Stimulated activated CD4-positive, alpha-beta T cell treated with anti-CD3 and anti-CD28 coated beads, Interleukin-12 subunit alpha, Interleukin-12 subunit beta, amount 100 ng/mL, for 4 hours (primary cell): ENCODE data around the gene ATP5MC3.
"Not testable (repeated sequence)": the region's sequence is repeated elsewhere in the genome, so short reads cannot be mapped to it uniquely, and the experiment has no call there.

Experiments
- DNase-seq: peaks from one replicate; pipeline ENCODE4 v3.0.0-alpha.2; 2020

The ATP5MC3 gene

DNA sequence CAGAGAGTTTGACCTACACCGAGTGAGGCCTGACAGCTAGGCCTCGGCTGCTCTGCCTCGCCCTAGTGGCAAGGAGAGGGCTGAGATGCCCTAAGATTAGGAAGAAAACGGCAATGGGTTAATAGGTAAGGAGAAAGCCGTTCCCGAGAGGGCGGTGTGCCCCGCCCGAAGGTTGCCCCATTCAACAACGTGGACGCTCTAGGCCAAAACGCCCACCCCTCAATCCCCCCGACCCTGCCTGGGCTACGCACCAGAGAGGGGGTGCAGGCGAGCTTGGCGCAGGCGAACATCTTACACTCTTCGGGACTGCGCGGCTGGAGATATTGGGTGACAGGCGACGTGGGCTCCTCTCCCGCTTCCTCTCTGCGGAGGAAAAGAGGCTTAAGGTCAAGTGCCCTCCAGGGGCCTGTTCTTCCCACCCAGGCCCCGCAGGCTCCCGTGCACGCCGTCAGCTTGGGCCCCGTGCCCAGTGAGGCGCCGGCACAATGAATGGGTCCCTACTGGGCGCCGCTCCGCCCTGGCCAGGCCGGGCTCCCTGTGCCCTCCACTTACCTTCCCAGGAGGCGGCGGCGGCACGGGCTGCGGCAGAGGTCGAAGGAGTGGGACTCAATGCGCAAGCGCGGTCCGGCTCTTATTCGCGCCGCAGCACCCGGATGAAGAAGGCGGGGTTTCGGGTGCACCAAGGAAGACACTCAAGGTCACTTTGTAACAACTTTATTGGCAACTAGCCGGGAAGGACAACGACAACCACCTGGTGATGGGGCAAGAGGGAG is at the start of gene ATP5MC3:
Gene ATP5MC3 (minus strand): TSS at position 607 of the 773 bp plus-strand sequence. CDS start 317 bp downstream, at position 290.
- DNase-seq, result peak; percentile 89

DNA sequence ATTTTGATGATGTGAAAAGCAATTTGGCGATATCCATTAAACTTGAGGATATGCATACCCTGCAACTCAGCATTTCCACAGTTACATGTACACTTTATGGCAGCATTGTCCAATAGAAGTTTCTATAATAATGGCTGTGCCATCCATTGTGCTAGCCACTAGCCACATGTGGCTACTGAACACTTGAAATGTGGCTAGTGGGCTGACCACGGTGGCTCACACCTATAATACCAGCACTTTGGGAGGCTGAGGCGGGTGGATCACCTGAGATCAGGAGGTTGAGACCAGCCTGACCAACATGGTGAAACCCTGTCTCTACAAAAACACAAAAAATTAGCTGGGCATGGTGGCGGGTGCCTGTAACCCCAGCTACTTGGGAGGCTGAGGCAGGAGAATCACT is 47.1 kb upstream of the ATP5MC3 start:
- DNase-seq, result not testable (repeated sequence)

DNA sequence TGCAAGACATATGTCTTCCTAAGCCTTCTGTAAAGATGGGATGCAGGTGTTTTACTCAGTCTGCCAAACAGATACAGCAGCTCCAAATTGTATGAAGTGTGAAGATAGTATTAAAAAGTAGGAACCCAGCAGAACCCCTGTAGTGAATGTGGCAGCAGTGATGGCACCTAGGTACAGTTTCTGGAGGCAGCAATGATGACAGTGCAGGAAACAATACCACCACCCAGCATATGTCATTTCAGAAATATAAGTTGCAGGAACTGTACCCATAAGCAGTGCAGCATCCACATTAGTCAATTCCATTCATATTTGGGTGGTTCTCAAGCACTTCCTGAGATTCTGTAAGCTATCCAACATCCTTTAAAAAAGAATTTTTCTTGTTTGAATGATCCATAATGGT is 46.7 kb upstream of the ATP5MC3 start:
- DNase-seq, result no peak

DNA sequence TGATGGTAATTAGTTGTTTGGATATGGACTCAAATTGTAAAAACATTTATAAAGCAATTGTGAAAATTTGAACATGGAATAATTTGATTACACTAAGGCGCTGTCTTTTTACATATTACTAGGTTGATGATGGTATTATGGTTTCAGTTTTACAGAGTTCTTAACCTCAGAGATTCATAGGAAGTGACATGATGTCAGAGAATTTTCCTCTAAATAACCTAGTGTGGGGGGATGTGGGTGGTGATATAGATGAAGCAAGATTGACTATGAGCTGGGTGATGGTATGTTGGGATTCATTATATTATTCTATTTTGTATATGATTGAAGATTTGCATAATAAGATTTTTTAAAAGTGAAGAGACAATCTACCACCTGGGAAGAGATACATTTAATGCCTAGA is 45.9 kb upstream of the ATP5MC3 start:
- DNase-seq, result no peak

DNA sequence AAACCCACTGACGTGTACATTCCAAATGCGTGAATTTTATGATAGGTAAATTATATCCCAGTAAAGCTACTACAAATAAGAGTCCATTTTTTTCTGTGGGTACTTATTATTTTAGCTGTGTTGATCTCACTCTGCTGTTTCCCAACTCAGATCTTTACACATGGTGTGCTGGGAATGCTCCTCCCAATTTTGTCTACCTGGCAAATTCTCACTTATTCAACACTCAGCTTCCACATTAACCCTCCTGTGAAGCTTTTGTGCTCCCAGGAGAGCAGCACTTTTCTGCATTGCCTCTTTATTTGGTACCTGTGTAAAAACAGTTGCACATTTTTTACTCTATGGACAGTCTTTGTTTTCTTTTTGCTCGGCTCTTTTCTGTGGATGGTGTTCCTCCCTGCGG is 38.6 kb upstream of the ATP5MC3 start:
- no peak for DNase-seq

DNA sequence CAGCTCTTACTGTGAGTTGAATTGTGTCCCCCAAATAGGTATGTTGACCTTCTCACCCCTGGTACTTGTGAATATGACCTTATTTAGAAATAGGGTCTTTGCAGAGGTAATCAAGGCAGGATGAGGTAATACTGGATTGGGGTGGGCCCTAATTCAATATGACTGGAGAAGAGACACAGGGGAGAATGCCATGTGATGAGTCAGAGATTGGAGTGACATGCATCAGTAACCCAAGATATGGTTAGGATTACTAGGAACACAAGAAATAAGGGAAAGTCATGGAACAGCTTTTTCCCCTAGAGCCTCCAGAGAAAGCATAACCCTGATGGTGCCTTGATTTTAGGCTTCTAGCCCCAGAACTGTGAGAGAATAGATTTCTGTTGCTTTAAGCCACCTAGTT is 37.0 kb upstream of the ATP5MC3 start:
- no peak for DNase-seq

DNA sequence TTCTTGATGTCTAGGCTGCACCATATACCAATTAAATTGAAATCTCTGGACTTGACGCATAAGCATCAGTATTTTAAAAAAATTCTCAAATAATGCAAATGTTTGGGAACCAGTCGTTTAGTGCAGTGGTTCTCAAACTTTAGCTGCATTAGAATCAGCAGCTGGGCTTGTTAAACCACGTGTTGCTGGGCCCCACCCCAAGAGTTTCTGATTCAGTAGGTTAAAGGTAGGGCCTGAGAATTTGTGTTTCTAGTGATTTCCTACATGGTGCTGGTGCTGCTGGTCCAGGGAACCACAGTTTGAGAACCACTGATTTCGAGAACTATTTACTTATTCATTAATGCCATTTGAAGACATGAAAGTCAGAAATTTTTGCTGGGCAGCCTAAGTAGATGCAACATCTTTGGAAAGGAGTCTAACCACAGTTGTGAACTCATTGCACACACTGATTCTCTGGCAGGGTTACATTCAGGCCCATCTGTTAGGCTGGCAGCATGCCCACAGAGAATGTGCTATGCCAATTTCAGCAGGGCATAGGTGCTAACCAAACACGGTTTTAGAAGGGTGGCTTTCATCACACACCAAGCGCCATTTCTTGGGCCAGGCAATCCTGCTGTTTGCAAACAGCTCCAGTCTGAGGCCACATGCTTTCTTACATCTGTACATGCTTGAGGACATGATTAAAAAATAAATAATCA is 26.4 kb upstream of the ATP5MC3 start:
- no peak for DNase-seq

DNA sequence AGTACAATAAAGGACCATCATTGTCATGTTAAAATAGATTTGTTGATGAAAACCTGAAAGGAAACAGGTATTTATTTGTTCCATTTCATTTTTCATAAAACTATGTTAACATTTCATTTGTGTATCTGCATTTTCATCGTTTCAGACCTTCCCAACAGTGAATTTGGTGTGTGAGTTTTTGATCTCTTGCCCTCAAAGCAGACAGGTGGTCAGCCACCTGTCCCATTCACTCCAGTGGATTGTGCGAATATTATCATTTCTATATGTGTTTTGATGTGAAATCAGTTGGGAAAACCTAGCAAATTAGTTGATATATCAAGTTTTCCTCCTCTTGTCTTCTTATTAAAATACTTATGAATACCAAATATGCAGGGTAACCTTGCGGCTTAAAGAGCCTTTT is 25.4 kb upstream of the ATP5MC3 start:
- no peak for DNase-seq

DNA sequence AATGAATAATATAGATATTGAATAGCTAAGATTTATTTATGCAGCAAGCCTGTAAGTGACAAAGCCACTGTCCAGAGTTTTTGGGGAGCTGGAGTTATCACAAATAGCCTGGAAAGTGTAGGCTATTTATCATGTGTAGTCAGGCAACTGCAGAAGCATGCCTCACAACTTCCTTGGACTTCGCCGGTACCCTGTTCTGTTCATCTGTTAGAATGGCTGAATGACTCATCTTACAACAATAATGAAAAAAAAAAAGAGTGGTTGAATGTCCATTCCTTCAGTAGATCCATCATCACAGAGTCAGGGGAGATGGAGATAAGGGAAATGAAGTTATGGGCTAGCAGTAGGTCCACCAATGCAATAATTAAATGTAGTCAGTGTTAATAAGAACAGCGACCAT is 24.0 kb upstream of the ATP5MC3 start:
- no peak for DNase-seq

DNA sequence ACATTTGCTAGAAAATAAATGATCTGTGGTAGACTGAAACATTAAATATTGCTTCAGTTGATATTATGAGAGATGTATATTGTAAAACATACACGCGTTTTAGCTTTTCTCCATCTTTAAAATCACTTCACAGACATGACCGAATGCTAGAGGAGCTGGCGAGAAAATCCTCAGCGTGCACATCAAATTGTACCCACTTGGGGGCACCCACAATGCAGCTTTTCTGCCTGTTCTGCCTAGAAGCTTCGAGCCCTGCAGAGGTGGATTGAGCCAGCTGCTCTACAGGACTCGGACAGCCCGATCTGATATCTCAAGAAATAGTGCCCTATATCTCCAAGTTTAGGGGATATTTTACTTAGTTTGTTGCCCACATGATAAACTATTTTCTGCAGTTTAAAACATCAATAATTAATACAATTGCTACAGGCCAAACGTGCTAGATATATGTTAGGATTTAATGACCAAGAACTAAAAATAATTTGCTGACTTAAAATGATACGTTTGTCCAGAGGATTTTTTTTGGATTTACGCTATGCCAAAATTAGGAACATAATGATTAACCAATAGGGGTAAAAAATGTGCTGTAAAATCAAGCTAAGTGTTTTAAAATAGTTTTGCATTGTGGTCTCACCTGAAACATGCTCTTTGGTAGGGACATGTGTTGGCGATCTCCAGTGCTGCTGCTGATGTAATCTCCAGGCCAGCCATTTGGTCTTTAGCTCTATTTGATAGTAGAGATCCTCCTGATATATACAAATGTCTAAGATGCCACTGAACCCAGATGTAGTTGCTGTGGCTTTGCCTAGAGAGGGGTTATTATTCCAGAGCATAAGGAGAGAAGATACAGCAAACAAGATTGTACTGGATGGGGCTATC is 22.3 kb upstream of the ATP5MC3 start:
- peak; percentile 27 for DNase-seq

DNA sequence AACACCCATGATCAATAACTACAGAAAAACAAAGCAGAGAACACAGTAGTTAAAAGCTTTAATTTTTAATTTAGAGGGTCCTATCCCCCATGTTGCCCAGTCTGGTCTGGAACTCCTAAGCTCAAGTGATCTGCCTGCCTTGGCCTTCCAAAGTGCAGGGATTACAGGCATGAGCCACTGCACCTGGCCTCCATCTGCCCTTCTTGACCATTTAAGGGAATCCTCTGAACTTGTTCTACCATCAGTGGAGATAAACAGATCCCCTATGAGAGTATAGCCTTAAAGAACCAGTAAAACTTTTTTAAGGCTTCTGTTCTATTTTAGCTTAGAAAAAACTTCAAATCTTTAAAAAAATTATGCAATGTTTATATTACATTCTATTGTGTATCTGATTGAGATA is 13.5 kb upstream of the ATP5MC3 start:
- no peak for DNase-seq

DNA sequence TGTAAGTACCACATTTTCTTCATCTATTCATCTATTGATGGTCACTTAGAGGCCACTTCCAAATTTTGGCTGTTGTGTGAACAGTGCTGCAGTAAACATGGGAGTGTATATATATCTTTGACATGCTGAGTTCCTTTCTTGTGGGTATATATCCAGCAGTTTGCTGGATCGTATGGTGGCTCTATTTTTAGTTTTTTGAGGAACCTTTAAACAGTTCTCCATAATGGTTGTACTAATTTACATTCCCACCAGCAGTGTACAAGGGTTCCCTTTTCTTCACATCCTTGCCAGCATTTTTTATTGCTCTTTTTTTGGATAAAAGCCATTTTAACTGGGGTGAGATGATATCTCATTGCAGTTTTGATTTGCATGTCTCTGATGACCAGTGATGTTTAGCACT is 7.3 kb upstream of the ATP5MC3 start:
- DNase-seq, result no peak

DNA sequence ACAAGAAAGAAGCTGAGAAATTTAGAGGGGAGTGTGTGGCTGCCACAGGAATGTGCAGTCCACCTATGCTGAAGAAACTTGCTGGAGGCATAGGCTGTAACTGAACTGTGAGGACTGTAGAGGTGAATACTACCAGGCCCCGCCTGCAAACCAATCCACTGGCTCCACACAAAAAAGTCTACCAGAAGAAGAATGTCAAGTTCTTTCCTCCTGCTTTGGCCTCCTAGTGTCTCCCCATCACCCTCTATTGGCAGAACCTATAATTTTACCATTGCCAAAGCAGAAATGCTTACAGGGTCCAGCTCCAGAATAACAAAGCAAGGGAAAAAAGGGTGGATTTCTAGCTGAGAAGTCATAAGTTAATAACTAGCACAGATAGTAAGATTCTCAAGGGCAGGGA is 5.9 kb upstream of the ATP5MC3 start:
- no peak for DNase-seq

DNA sequence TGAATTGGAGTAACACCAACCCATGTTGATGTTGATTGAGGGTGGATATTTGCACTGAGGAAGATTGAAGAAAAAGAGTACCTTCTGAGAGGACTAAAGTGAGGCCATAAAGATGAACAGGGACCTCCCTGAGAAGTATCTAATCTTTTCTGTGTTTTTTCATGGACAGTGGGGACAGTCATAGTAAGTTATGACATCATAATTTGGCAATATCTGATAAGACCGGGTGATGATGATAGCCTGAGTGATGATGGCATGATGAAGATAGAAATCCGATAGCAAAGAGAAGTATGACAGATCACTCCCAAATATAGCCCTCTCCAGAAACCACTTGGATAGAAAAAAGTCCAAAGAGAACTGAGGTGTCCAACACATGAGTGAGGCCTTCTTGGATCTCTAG is 2.2 kb upstream of the ATP5MC3 start:
- no peak for DNase-seq

DNA sequence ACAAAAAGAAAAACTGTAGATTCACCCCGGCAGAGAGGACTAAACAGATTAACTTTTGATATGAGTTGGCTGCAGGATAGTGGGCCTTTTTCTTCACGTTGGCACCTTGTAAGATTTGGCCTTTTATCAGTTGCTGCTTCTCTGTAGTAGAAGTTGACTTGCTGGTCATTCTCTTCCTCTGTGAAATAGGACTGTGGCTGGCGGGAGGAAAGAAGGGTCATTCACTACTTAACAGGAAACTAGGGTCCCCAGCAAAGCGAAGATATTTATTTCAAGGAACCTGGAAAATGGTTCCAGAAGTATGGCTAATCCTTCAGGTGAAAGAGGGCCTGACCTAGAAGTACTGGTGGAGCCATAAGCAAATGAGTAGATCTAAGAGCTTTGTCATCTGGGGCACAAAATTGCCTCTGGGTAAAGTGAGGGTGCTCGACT is 383 bp upstream of the ATP5MC3 start:
- DNase-seq, result no peak

DNA sequence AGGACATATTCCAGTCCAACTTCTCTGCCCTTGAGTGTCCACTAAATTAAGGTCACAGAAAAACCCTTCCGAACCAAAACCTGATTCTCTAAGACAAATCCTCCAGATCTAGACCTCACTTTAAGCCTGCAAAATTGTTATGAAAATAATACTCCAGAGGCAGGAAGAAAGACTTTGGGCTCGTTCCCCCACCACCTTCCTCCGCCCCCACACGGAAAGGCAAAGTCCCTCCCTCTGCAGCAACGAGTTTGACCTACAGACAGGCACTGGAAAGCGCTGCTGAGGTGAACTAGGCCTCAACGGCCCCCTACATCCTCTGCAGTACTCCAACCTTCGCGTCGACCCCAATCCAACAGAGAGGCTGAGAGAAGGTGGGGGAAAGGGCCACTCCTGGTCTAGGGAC is 808 bp downstream of the ATP5MC3 start:
- peak; percentile 45 for DNase-seq

DNA sequence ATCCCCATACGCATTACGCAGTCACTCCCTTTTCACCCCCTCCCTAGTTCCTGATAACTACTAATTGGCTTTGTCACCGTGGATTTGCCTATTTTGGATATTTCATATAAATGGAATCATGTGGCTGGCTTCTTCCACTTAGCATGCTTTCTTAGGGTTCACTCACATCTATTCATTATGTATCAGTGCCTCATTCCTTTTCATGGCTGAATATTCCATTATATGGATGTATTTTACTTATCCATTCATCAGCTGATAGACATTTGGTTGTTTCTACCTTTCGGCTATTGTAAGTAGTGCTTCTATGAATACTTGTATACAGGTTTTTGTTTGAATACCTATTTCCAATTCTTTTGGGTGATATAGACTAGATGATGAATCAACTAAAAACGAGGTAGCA is 4.9 kb downstream of the ATP5MC3 start:
- DNase-seq, result no peak

DNA sequence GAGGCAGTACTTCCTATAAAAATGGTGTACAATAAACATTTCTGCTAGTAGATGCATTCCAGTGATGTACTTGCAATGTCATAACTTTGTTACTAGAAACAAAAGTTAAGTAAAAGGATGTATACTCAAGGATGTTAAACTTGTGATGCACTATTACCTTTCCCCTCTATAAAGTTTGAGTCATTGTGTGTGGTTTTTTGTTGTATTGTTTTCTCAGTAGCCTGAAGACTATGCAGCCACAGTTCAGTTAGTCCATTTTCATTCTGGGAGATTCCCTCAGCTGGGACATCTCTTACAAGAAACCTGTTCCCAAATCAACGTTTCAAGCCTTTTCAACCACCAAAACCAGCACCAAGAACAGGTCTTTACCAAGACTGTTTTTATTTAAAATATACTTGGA is 5.6 kb downstream of the ATP5MC3 start:
- no peak for DNase-seq

DNA sequence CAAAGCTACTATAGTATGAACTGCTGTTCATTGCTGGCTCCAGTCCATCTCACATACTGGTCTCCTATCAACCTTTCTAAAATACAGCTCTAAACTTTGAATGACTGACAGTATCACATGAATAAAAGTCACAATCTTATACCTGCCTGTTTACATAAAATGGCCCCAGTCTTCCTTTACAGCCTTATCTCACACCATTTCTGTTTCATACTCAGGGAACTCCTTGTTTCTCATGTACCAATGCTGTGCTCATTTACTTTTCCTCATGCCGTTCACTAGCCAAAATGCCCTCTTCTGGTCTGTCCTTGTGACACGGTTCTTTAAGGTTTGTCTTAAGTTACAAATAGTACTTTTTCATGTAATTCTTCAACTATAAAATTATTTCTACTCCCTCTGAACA is 6.2 kb downstream of the ATP5MC3 start:
- DNase-seq, result no peak

DNA sequence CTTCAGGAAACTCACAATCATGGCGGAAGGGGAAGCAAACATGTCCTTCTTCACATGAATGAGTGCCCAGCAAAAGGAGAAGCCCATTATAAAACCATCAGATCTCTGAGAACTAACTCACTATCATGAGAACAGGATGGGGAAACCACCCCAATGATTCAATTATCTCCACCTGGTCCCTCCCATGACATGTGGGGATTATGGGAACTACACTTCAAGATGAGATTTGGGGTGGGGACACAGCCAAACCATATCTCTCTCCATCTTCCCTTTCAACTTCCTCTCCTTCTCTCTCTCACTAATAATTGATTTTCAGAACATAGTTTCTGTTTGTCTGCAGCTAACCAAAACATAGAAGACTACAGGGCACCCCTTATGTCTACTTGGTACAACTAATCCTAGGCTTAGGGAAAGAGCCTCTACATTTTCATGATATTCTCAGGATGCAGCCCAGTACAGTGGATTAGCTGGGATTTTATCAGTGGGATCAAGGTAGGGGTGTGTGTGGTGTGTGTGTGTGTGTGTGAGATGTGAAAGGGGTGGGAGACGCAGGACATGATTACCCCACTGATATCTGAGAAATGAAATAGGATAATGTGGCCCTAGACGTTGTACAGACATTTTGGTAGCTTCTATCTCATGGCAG is 10.7 kb downstream of the ATP5MC3 start:
- no peak for DNase-seq

DNA sequence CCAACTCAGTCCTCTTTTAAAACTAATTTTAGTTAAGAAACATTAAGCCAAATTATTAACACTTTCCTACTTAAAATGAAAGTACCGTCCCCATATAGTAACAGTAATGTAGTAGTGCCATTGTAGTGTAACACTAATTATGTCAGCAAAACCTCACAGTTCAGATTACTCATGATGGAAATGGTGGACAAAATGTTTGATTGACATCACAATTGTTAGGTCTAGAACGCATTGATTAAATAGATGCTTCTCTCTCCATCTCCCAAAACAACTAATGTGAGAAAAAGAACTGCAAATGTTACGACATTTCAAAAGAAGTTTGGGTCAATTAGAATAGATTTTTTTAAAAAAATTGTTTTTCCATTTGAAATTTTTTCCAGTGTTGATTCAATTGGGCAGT is 12.3 kb downstream of the ATP5MC3 start:
- no peak for DNase-seq

DNA sequence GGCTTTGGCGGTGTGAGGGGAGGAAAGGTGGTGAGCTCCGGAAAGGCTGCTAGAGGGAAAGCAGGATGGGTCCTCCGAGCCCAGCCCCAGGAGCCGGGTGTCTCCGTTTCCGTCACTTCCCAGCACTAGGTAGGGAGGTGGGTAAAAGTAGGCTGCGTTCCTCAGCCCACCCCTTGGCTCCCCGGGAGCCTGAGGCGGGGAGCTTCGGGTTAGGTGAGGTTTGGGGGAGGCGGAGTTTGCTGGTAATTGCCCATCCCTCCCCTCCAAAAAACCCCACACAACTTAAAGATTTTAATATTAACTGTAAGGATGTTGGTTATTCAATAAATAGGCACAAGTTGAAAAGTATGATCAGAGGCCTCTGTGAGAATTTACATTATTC is 13.0 kb downstream of the ATP5MC3 start:
- no peak for DNase-seq
